Measurements from ENCODE around the gene CCT5. TPM values are rescaled to one million over a fixed set of nuclear protein-coding genes. Genes with fewer than 3 reads are reported as not detected.
"Not testable (repeated sequence)": the region's sequence is repeated elsewhere in the genome, so short reads cannot be mapped to it uniquely, and the experiment has no call there.

CCT5 gene
- total RNA-seq, 1 donor from 2014 or later: 133 TPM

- no peak for DNase-seq (ENCODE audit: low spot score)
Measured at GRCh38 chr5:10276691-10277090, 26.6 kb downstream of the CCT5 start.

GRCh38 chr5:10277773-10278630, 27.9 kb downstream of the CCT5 start:
- no peak for DNase-seq (ENCODE audit: low spot score)

GRCh38 chr5:10278658-10279279, 28.7 kb downstream of the CCT5 start:
- no peak for DNase-seq (ENCODE audit: low spot score)

- no peak for DNase-seq (ENCODE audit: low spot score)
Measured at GRCh38 chr5:10279328-10279727, 29.2 kb downstream of the CCT5 start.

- no peak for DNase-seq (ENCODE audit: low spot score)
Measured at GRCh38 chr5:10279925-10280720, 30.0 kb downstream of the CCT5 start.

- DNase-seq (ENCODE audit: low spot score): peak; percentile 88
Measured at GRCh38 chr5:10283927-10284635, 34.0 kb downstream of the CCT5 start.

GRCh38 chr5:10285362-10285761, 35.3 kb downstream of the CCT5 start:
- DNase-seq (ENCODE audit: low spot score): not testable (repeated sequence)

GRCh38 chr5:10286162-10286861, 36.2 kb downstream of the CCT5 start:
- DNase-seq (ENCODE audit: low spot score): no peak

GRCh38 chr5:10286862-10287227, 36.8 kb downstream of the CCT5 start:
- no peak for DNase-seq (ENCODE audit: low spot score)

GRCh38 chr5:10288592-10289219, 38.6 kb downstream of the CCT5 start:
- DNase-seq (ENCODE audit: low spot score): peak; percentile 66

GRCh38 chr5:10289353-10289752, 39.3 kb downstream of the CCT5 start:
- DNase-seq (ENCODE audit: low spot score): no peak

- DNase-seq (ENCODE audit: low spot score): no peak
Measured at GRCh38 chr5:10289991-10290390, 39.9 kb downstream of the CCT5 start.

GRCh38 chr5:10290438-10290837, 40.4 kb downstream of the CCT5 start:
- DNase-seq (ENCODE audit: low spot score): no peak

GRCh38 chr5:10291692-10292339, 41.7 kb downstream of the CCT5 start:
- no peak for DNase-seq (ENCODE audit: low spot score)

GRCh38 chr5:10293907-10294662, 44.0 kb downstream of the CCT5 start:
- no peak for DNase-seq (ENCODE audit: low spot score)

GRCh38 chr5:10295619-10296326, 45.7 kb downstream of the CCT5 start:
- DNase-seq (ENCODE audit: low spot score): no peak

- DNase-seq (ENCODE audit: low spot score): no peak
Measured at GRCh38 chr5:10297646-10298204, 47.6 kb downstream of the CCT5 start.

- DNase-seq (ENCODE audit: low spot score): no peak
Measured at GRCh38 chr5:10300246-10300645, 50.2 kb downstream of the CCT5 start.

Data from mucosa of gallbladder (tissue), 1 donor.